HS-5 (cell line): ENCODE results near the gene TPBGL.

ENCODE experiments used
- DNase-seq: peaks from one replicate; pipeline ENCODE4 v3.0.0-alpha.2; 2012; ENCODE audit warnings: low read depth

Gene TPBGL

GRCh38 chr11:75240311-75241035, at the start of gene TPBGL:
Gene TPBGL, plus strand, starts transcription at chr11:75240774. Its CDS starts 276 bp downstream, at chr11:75241050.
- DNase-seq = no peak

DNA sequence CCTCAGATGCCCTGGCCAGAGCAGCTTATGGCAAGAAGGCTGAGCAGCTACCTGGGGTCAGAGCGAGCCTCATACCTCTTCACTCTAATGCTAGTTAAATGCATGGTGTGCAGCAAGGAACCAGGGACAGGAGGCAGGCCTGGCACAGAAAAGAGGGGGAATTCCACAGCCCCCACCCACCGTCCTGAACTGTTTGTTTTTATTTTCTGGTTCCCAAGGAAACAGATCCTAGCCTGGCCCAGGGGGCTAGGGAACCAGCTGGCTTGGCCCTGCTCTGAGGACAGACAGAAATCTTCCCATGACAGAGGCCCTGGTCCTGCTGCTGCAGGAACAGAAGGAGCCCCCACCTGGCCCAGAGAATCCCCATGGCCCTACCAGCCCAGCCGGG, 49.2 kb upstream of the TPBGL start:
- DNase-seq = no peak

GRCh38 chr11:75193271-75193670, 47.3 kb upstream of the TPBGL start:
- no peak for DNase-seq

DNA sequence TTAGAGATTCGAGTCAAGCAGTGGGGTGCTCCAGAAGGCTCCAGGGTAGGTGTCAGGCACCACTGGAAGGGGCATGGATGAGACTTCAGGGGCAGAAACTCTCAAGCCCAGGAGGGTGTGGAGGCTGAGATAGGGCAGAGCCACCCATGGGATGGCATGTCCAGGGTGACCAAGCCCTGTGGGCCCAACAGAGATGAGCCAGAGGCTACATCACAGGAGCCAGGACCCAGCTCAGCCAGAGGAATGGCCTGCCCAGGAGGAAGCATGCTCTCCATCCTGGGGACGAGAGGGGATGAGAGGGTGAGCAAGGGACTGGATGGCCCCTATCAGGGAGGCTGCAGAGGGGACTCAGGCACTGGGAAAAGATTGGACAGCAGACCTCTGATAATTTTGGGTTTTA, 46.9 kb upstream of the TPBGL start:
- DNase-seq = no peak

GRCh38 chr11:75194147-75194546, 46.4 kb upstream of the TPBGL start:
- no peak for DNase-seq

DNA sequence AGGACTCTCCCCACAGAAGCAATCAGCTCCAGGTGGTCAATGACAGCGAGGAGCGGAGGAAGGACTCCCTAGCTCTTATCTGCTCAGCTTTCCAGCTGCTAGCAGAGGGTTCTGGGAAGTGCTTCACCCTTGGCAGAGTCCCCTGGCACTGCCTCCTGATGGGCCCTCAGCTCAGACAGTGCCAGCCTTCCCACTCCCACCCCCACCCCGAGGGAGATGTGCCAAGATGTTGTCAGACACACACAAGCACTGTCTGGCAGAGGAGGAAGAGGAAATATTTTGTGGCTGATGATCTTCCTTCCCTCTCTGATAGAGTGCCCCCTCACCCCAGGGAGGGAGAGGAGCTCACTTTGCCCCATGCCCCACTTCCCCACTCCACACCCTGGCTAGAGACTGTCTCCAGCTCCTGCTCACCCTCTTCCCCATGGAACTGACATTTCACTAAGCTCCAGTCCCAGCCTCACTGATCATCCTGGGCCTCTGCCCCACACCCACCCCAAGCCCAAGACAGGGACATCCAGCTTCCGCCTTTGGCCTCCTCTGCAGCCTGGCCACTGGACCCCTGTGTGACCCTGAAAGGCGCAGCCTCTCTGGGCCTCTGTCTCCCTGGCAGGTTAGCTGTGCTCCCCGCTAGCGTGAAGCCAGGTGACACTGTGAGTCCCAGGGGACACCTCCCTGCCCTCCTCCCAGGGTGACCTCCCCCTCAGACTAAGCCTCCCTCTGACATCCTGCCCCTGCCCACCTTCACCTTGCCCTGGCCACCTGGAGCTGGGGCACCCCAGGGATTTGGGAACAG, 45.2 kb upstream of the TPBGL start:
- no peak for DNase-seq

- no peak for DNase-seq
Measured at GRCh38 chr11:75196426-75196825, 44.1 kb upstream of the TPBGL start.

- no peak for DNase-seq
Measured at GRCh38 chr11:75197512-75198277, 42.9 kb upstream of the TPBGL start.

- no peak for DNase-seq
Measured at GRCh38 chr11:75198278-75198973, 42.1 kb upstream of the TPBGL start.

DNA sequence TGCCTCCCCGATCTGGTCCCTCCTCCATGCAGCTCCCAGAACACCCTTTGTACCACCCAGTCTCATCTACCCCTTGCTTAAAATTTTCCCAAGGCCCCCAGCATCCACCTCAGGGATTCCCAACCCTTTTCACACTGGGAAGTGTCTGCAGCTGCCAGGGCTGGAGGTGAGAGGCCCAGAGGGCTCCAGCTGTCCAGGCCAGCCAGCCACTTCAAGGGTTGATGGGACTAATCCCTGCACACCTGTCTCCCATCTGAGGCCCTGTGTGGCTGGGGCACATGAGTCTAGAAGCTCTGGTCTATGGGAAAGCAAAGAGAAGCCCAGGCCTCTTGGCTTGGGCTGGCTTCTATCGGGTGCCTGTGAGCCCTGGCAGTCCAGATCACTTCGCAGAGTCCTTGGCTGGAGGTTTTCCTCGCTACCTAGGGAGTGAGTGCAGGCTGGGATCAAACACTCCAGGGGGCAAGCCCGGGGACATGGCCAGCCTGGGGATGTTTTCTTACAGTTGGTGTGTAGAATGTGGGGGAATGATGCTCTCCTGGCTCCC, 41.1 kb upstream of the TPBGL start:
- DNase-seq = no peak

DNA sequence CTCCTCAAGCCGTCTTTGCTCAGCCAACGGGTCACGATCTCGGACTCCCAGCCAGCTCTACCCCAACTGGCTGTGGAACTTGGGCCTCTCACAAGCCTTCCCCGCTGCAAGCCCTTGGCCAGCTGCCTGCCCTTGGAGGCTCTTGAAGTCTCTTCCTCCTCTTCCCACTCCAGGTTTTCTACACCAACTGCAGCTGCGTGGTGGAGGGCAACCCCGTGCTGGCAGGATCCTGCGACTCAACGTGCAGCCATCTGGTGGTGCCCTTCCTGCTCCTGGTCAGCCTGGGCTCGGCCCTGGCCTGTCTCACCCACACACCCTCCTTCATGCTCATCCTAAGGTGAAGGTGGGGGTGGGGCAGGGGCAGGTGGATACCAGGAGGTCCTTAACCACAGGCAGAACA, 40.5 kb upstream of the TPBGL start:
- DNase-seq = no peak

DNA sequence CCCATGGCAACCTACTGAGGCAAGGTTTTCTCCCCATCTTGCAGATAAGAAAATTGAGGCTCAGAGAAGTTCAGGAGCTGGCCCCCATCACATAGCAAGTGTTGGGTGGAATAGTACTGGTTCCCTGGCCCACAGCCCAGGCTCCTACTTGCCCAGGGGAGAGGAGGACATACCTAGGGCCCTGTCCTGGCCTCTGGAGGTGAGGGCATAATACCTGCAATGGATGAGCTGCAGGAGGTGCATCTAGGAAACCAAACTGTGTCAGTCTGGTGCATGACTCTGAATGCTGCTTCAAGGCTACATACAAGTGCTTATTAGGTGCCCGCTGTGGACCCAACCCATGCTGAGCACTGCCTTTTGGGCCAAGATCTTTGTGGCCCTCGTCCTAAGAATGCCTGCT, 40.0 kb upstream of the TPBGL start:
- DNase-seq = no peak

DNA sequence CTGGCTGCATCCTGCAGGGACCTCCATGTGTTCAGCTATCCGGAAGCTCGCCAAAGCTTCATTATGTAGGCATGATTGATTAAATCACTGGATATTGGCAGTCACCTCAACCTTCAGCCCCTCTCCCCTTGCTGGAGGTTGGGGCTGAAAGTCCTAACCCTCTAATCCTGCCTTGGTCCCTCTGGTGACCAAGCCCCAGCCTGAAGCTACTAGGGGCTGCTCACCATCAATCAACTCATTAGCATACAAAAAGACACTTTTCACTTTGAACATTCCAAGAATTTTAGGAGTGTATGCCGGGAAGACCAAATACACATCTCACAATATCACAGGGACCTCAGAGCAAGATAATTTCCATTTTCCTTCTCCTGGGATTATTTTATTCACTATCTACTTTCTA, 38.8 kb upstream of the TPBGL start:
- DNase-seq = no peak

DNA sequence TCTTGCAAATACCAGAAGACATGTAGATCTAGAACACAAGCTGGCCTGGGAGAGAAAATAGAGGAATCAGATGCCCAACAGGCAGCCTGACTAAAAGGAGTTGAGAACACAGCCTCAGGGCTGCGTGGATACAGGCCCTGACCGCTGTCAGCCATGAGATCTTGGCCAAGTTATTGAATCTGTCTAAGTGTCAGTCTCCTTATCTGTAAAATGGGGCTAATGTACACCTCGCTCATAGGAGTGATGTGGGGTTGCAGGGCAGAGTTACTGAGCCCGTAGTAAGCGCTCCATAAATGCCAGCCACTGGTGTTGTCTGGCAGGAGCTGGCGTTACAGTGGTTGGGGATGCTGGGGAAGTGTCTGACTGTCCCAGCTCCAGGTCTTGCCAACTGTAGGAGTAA, 38.4 kb upstream of the TPBGL start:
- no peak for DNase-seq

DNA sequence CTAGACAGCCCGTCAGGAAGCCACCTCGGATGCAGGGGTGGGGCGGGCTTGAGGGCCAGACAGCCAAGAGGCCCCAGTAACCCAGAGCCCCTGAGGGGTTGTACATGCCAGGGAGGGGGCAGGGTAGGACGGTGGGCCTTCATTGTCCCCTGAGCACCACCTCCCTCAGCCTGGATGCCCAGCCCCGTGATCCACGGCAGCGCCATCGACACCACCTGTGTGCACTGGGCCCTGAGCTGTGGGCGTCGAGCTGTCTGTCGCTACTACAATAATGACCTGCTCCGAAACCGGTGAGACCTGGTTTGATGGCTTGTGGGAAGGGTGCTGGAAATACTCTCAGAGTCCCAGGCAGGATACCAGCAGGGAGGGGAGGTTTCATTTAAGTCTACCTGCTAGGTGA, 37.4 kb upstream of the TPBGL start:
- DNase-seq = no peak

GRCh38 chr11:75203641-75204011, 36.9 kb upstream of the TPBGL start:
- DNase-seq = no peak

DNA sequence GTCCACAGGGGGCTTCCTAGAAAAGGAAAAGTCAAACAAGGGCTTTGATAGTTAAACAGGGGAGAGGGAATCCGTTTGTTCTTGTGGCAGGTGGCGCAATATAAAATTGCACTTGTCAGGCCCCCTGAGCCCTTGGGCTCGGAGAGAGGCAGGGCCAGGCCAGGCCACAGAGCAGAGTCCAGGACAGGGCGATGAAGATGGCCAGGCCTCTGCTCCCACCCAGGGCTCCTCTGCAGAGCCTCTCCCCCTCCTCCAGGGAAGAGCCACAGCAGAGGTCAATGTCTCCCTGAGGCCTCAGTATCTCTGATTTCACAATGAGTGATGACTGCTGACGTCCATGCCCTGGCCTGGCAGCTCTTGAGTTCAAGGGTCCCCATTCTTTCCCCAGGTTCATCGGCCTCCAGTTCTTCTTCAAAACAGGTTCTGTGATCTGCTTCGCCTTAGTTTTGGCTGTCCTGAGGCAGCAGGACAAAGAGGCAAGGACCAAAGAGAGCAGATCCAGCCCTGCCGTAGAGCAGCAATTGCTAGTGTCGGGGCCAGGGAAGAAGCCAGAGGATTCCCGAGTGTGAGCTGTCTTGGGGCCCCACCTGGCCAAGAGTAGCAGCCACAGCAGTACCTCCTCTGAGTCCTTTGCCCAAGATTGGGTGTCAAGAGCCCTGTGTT, 36.4 kb upstream of the TPBGL start:
- no peak for DNase-seq

DNA sequence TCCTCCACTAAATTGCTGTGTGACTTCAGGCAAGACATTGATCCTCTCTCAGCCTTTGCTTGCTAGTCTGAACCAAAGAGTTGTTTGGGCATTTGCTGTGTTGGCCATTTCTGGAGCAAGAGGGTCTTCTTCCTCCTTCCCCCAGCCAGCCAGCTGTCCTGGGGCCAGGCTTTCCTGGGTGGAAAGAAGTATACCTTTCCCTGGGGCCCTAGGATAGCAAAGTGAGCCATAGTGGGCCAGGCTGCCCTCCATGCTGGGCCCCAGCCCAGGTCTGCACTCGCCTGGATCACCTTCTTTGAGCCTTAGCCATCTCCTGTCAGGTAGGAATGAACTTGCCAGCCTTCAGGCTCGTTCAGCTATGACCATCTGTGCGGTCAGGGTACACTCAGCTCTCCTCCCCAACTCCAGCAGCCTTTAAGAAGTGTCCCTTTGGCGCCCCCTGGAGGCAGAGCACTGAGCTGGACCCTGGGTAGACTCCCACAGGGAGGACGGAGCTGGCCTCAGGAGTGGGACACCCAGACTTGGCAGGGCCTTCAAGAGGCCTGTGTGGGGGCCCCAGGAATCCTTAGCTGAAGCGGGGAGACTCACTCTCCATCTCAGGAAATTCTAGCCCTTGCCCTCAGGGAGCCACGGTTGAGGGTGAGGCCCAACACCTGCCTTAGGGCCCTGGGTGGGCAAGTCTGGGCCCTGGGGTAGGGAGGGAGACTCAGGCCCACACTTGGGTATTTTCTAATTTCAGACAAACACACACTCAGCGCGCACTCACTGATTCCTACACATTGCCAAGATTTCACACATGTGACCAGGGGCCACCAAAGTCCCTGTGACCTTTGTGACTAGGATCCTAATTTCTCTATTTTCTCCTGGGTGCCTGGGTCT, 35.6 kb upstream of the TPBGL start:
- peak; percentile 47 for DNase-seq

- DNase-seq = no peak
Measured at GRCh38 chr11:75205564-75206020, 35.0 kb upstream of the TPBGL start.

DNA sequence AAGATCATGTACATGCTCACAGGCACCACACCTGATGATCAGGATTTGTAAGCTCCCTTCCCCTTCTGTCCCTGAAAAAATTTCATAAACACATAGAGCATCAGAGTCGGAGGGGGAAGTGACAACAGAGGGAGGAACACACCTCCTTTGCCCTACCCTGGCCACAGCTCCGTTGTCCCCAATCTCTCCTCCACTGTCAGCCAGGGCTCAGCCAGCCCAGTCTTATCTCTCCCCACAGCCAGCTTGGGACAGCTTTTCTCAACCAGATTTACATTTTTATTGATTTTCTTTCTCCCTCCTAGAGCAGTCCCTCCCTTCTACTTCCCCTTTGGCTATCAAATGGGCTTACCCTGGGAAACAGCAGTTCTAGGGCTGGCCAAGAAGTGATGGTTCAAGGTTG, 32.1 kb upstream of the TPBGL start:
- DNase-seq = no peak
